Measurements from ENCODE around the gene ABCF2.

DNA sequence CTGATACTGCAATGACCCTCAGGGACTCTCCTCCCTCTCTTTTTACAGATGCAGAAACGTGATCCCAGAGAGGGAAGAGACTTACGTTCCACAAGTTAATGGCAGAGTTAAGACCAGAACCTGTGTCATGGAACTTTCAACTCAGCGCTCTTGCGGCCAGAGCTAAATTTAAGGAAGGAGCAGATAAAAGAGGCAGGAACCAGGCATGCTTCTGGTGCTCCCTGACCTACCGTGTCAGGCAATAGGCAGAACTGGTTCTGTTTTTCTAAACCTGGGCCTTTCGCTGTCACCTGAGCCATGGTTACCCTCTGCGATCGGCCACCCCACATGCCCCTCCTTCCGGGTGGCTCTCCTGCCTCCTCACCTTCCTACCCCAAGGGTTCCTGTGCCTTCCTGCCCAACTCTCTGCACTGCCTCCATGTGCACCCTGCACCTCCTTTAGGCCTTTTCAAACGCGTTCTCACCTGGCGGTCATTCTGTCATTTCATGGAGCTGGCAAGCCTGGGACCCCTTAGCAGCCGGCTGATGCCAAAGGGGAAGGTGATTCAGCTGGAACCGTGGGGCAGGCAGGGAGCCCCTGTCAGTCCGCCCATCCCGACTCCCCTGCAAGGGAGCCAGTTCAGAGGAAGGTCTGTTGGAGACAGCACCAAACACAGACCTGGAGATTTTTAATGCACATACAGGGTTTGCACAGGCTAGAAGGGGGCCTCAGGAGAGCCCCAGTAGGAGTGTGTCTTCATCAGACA is 51.8 kb downstream of the ABCF2 start:
- no peak for TF ChIP-seq CBFB (CRISPR knock-in tag; IDR thresholded peaks at IDR 0.05)
- TF ChIP-seq, protein P1, sequence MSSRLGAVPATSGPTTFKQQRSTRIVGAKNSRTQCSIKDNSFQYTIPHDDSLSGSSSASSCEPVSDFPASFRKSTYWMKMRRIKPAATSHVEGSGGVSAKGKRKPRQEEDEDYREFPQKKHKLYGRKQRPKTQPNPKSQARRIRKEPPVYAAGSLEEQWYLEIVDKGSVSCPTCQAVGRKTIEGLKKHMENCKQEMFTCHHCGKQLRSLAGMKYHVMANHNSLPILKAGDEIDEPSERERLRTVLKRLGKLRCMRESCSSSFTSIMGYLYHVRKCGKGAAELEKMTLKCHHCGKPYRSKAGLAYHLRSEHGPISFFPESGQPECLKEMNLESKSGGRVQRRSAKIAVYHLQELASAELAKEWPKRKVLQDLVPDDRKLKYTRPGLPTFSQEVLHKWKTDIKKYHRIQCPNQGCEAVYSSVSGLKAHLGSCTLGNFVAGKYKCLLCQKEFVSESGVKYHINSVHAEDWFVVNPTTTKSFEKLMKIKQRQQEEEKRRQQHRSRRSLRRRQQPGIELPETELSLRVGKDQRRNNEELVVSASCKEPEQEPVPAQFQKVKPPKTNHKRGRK (CRISPR knock-in tag; IDR thresholded peaks at IDR 0.05), result no peak
- no peak for TF ChIP-seq REPIN1 (CRISPR knock-in tag; IDR thresholded peaks at IDR 0.05; ENCODE audit: borderline replicate concordance, low read depth)
- TF ChIP-seq, protein P2, sequence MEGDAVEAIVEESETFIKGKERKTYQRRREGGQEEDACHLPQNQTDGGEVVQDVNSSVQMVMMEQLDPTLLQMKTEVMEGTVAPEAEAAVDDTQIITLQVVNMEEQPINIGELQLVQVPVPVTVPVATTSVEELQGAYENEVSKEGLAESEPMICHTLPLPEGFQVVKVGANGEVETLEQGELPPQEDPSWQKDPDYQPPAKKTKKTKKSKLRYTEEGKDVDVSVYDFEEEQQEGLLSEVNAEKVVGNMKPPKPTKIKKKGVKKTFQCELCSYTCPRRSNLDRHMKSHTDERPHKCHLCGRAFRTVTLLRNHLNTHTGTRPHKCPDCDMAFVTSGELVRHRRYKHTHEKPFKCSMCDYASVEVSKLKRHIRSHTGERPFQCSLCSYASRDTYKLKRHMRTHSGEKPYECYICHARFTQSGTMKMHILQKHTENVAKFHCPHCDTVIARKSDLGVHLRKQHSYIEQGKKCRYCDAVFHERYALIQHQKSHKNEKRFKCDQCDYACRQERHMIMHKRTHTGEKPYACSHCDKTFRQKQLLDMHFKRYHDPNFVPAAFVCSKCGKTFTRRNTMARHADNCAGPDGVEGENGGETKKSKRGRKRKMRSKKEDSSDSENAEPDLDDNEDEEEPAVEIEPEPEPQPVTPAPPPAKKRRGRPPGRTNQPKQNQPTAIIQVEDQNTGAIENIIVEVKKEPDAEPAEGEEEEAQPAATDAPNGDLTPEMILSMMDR (CRISPR knock-in tag; IDR thresholded peaks at IDR 0.05), result no peak
- no peak for TF ChIP-seq NR2C2 (CRISPR knock-in tag; IDR thresholded peaks at IDR 0.05; ENCODE audit: borderline replicate concordance)
